Left ventricle myocardium inferior (tissue), 1 donor: ENCODE data around the gene CCNB3. TPM values are rescaled to one million over a fixed set of nuclear protein-coding genes. Genes with fewer than 3 reads are reported as not detected.

ENCODE experiments used
- DNase-seq: peaks from one replicate; pipeline ENCODE4 v3.0.0-alpha.2; 2020
- H3K27ac ChIP-seq: fragments of 200-600 bp; replicated peaks from 2 replicates; pipeline ENCODE4 v1.8.0; 2021
- H3K27me3 ChIP-seq: fragments of 200-600 bp; 2 replicates; pipeline ENCODE4 v1.8.0; 2021; ENCODE audit warnings: low read depth
- H3K36me3 ChIP-seq: fragments of 200-600 bp; 2 replicates; pipeline ENCODE4 v1.8.0; 2021
- H3K4me1 ChIP-seq: fragments of 200-600 bp; 2 replicates; pipeline ENCODE4 v1.8.0; 2021
- H3K4me3 ChIP-seq: fragments of 200-600 bp; 2 replicates; pipeline ENCODE4 v1.8.0; 2021; ENCODE audit warnings: mild to moderate bottlenecking, moderate library complexity
- H3K9me3 ChIP-seq: fragments of 200-600 bp; replicated peaks from 2 replicates; pipeline ENCODE4 v1.8.0; 2021
- intact Hi-C: fragments of 100-400 bp; cut with micrococcal nuclease; formaldehyde crosslinking; loops from one replicate; pipeline ENCODE4 v1.11.0; 2022
- total RNA-seq: library from RNA; stranded (reverse); fragmentation: NEBNext Ultra II Directional; extraction: Animal tissue kit (Norgen Biotek cat#: 25700); gene quantifications from one replicate; pipeline ENCODE4 v1.2.1, GENCODE V29; 2021
- TF ChIP-seq, protein P1 (sequence below): fragments of 200-600 bp; IDR thresholded peaks from 2 replicates; pipeline ENCODE4 v1.8.0; 2021; ENCODE audit warnings: antibody characterized with exemption, mild to moderate bottlenecking, borderline replicate concordance
- donor health status: DM: no; HTN: yes; CAD: no; lungs with severe emphysema.

Gene CCNB3
- total RNA-seq, 1 donor from 2014 or later = 0.71 TPM

GRCh38 chrX:50343917-50344316, 139.4 kb downstream of the CCNB3 start:
- Histone ChIP-seq H3K4me3 (no peak overlapping the region), H3K27me3 (no peaks in the 10 kb centered on the region), H3K36me3 (no peaks in the 10 kb centered on the region), H3K9me3 (no peaks in the 10 kb centered on the region), H3K27ac (no peak overlapping the region), H3K4me1 (no peaks in the 10 kb centered on the region)
- DNase-seq = no peak
- TF ChIP-seq, protein P1, sequence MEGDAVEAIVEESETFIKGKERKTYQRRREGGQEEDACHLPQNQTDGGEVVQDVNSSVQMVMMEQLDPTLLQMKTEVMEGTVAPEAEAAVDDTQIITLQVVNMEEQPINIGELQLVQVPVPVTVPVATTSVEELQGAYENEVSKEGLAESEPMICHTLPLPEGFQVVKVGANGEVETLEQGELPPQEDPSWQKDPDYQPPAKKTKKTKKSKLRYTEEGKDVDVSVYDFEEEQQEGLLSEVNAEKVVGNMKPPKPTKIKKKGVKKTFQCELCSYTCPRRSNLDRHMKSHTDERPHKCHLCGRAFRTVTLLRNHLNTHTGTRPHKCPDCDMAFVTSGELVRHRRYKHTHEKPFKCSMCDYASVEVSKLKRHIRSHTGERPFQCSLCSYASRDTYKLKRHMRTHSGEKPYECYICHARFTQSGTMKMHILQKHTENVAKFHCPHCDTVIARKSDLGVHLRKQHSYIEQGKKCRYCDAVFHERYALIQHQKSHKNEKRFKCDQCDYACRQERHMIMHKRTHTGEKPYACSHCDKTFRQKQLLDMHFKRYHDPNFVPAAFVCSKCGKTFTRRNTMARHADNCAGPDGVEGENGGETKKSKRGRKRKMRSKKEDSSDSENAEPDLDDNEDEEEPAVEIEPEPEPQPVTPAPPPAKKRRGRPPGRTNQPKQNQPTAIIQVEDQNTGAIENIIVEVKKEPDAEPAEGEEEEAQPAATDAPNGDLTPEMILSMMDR = no peak
- intact Hi-C loops = no loop called here

DNA sequence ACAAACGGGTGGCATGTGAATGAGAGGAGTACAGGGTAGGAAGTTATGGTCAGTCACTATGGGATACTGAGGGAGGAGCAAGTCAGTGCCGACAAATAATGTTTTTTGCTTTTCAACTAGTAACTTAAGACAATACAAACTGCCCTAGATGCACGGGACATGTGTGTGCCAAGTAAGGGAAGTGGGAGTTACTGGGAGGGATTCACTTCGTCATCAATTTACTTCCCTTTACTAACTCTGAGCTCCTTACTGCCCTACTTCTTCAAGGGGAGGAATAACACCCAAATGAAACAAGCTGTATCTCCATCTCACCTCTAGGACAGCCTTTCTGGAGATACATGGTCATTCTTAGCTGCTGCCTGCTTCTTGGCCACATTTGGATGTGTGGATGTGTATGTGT, 168.4 kb downstream of the CCNB3 start:
- no peak for DNase-seq
- H3K27me3 ChIP-seq = no peaks in the 10 kb centered on the region
- H3K9me3 ChIP-seq = no peaks in the 10 kb centered on the region

DNA sequence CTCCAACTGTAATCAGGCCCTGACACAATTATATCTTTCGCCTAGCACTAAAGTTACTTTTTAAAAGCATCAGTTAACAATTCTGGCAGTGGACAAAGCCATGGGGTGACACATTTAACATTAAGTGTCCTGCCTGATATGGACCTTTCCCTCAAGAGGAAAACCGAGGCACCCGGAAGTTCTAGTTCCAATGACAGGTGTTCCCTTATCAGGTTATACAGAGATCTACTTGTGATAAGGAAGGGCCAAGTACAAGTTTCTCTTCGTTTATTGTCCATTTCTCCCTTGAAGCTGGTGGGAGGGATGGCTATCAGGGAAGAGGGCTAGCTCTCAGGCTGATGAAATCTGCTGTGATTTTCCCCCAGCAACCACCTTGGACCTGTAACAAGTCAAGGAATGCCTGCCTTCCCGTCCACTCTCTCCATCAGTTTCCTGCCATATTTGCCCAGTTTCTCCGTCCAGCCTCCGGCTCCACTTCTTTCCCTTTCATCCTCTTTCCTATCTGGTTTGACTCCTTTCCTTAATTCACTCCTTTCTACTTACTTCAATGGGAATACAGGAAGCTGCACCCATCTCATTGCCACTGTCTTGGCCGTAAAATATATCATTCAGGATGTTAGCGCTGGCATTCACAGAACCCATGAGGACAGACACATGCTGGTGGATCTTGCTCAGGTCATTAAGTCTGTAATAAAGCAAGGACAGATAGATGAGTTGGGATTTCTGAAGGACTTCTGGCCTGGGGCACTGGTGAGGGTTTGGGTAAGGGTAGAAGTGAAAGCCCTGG, 171.1 kb downstream of the CCNB3 start:
- no peak overlapping the region for H3K27ac ChIP-seq
- no peaks in the 10 kb centered on the region for H3K9me3 ChIP-seq
- intact Hi-C loops = no loop called here
- H3K27me3 ChIP-seq = no peaks in the 10 kb centered on the region
- DNase-seq = no peak
- H3K4me1 ChIP-seq = no peaks in the 10 kb centered on the region
- no peaks in the 10 kb centered on the region for H3K36me3 ChIP-seq
- H3K4me3 ChIP-seq = no peak overlapping the region
- TF ChIP-seq, protein P1 = no peak

More for the DNA sequence above, 168.4 kb downstream of the CCNB3 start:
- Histone ChIP-seq H3K4me3 (no peak overlapping the region), H3K27ac (no peak overlapping the region), H3K4me1 (no peaks in the 10 kb centered on the region), H3K36me3 (no peaks in the 10 kb centered on the region)
- intact Hi-C loops = no loop called here
- TF ChIP-seq, protein P1 = no peak

GRCh38 chrX:50381729-50382415, 177.3 kb downstream of the CCNB3 start:
- Histone ChIP-seq H3K4me3 (no peak overlapping the region), H3K4me1 (no peaks in the 10 kb centered on the region), H3K27ac (no peak overlapping the region), H3K27me3 (no peaks in the 10 kb centered on the region), H3K9me3 (no peaks in the 10 kb centered on the region), H3K36me3 (no peaks in the 10 kb centered on the region)
- intact Hi-C loops = no loop called here
- TF ChIP-seq, protein P1 = no peak
- DNase-seq = no peak

GRCh38 chrX:50386520-50386919, 182.0 kb downstream of the CCNB3 start:
- H3K36me3 ChIP-seq = no peaks in the 10 kb centered on the region
- no peak overlapping the region for H3K27ac ChIP-seq
- intact Hi-C loops = no loop called here
- TF ChIP-seq, protein P1 = no peak
- no peaks in the 10 kb centered on the region for H3K9me3 ChIP-seq
- H3K4me3 ChIP-seq = no peak overlapping the region
- DNase-seq = no peak
- no peaks in the 10 kb centered on the region for H3K4me1 ChIP-seq
- no peaks in the 10 kb centered on the region for H3K27me3 ChIP-seq
